GM19438 (cell line): ENCODE data around the gene KLK8.
"Not testable (repeated sequence)": the region's sequence is repeated elsewhere in the genome, so short reads cannot be mapped to it uniquely, and the experiment has no call there.

Experiments
- ATAC-seq: cut with Tn5 transposase; IDR thresholded peaks from one replicate; pipeline ENCODE4 v1.9.1; 2021; ENCODE audit warnings: low read depth; ENCODE audit not compliant: unreplicated experiment

The KLK8 gene

DNA sequence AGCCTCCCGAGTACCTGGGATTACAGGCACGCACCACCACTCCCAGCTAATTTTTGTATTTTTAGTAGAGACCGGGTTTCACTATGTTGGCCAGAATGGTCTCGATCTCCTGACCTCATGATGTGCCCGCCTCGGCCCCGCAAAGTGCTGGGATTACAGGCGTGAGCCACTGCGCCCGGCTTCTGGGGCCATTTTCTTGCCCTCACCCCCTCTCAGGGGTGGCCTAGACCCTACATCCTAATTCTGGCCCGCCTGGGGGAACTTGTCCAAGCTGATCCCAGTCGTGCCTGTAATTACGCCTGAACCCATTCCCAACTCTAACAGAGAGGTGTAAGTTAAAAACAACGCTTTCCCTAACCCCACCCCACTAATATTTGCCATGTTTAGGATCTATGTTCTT, 17.0 kb downstream of the KLK8 start:
- ATAC-seq, result not testable (repeated sequence)

GRCh38 chr19:50983625-50984292, 17.6 kb downstream of the KLK8 start, which contains the start of gene KLK7:
Gene KLK7, minus strand, starts transcription at chr19:50983917. Its CDS starts 1,518 bp downstream, at chr19:50982399.
- ATAC-seq, result no peak

- ATAC-seq, result no peak
Measured at GRCh38 chr19:50982186-50982585, 19.2 kb downstream of the KLK8 start.

DNA sequence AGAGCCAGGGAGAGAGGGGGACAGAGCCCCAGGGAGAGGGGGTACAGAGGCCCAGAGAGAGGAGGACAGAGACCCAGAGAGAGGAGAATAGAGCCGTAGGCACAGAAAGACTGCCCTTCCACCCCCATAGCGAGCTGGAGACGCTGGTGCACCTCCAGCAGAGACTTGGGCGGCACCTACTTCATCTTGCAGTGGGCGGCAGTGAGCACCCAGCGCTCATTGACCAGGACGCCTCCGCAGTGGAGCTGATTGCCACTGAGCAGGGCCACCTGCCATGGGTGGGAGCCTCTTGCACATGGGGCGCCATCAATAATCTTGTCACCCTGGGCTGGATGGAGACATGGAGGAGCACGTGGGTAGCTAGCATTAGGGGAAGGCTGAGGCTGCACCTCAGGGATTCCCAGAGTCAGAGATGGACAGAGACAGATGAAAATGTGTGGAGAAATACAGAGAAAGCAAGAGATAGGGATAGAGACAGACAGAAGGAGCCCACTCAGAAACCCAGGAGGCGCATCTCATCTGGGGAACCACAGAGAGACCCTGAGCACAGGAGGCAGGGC, 19.7 kb downstream of the KLK8 start:
- ATAC-seq, result no peak

- no peak for ATAC-seq
Measured at GRCh38 chr19:50980208-50980607, 21.2 kb downstream of the KLK8 start.

DNA sequence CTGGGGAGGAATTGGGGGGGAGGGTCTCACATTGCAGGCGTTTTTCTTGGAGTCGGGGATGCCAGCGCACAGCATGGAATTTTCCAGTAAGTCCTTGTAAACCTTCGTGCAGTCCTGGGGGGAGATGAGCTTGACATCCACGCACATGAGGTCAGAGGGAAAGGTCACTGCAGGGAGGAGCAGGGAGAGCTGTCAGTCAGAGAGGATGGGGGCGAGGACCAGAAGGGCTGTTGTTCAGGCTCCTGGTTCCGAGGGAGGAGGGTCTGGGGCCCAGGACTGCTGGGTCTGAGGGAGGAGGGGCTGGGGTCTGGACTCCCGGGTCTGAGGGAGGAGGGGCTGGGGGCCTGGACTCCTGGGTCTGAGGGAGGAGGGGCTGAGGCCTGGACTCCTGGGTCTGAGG, 21.6 kb downstream of the KLK8 start:
- no peak for ATAC-seq

DNA sequence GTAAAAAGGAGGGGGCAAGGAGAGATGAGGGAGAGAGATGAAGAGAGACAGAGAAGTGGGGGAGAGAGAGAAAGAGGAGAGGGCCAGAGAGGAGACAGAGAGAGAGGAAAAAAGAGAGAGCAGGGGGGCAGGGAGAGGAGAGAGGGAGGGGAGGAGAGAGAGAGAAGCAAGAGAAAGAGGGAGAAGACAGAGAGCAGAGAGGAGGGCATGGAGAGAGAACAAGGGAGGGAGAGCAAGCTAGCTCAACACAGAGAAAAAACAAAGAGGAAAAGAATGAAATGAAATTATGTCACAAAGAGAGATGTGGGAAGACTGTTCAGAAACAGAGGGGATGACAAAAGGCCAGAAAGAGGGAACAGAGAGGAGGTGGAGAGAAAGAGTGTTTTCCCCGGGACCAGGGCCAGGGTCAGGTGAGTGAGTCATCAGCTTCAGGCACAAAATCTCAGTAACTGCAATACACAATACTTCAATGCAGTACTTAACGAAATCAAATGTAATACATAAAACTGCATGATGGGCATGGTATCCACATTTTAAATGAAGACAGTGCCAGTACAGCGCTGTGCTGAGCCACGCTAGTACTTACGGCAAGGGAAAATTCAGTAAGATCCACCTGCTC, 22.5 kb downstream of the KLK8 start:
- ATAC-seq, result no peak

DNA sequence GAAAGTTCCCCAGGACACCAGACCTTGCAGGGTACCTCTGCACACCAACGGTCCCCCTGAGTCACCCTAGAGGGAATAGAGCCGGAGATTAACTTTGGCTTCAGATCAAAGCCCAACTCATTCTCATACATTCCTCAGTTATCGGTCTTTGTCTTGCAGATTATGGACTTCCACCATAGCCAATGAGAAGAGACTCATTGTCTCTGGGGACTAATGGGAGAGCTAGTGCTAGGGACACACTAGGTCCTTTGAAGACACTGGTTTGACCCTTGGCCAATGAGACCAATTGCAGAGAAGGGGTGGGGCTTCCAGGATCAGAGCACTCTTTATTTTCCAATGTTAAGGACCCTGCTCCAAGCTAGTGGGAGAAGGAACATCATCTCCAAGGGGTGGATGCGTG, 23.8 kb downstream of the KLK8 start:
- ATAC-seq, result no peak

- ATAC-seq, result no peak
Measured at GRCh38 chr19:50975766-50976165, 25.6 kb downstream of the KLK8 start.

- ATAC-seq, result no peak
Measured at GRCh38 chr19:50974702-50975556, 26.5 kb downstream of the KLK8 start.

DNA sequence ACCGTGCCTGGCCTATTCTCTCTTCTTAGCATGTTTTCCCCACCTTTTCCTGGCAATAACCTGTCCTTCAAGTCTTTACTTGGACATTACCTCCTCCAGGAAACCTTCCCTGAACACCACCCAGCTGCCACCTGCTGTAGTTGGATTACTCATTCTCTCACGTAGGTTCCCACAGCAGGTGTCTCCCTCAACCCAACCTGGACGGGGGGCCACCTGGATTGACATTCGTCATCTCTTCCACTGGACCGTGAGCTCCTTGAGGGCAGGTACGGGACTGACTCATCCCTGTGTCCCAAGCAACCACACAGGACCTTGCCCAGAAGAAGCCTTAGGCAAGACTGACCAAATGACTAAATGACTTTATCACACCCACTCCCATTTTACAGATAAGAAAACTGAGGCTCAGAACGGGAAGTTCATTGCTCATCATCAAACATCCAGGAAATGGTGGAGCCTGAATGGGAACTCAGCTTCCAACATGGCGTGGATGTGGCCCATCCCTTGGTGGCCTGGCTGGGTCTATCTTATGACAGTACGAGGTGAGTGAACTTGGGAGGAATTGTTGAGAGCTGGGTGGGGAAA, 28.5 kb downstream of the KLK8 start:
- no peak for ATAC-seq

- not testable (repeated sequence) for ATAC-seq
Measured at GRCh38 chr19:50969810-50970209, 31.6 kb downstream of the KLK8 start.

DNA sequence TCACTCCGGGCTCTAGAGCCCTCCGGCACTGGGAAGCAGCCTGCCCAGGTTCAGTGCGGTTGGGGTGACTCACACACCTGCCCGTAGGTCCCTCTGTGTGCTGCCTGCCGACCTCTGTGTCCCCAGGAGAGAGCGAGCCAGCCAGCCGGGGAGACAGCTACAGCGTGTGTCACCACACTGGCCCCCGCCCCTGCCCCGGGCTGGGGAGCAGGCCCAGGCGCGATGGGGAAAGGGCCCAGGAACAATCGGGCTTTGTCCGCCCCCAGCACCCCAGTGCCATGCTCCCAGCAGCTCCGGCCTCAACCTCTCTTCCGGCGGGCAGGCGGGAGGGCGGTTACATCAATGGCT, 32.0 kb downstream of the KLK8 start, which contains the start of gene KLK6:
Gene KLK6 (minus strand): TSS at position 179 of the 348 bp plus-strand sequence. CDS start 1,487 bp downstream, outside the sequence.
- no peak for ATAC-seq

DNA sequence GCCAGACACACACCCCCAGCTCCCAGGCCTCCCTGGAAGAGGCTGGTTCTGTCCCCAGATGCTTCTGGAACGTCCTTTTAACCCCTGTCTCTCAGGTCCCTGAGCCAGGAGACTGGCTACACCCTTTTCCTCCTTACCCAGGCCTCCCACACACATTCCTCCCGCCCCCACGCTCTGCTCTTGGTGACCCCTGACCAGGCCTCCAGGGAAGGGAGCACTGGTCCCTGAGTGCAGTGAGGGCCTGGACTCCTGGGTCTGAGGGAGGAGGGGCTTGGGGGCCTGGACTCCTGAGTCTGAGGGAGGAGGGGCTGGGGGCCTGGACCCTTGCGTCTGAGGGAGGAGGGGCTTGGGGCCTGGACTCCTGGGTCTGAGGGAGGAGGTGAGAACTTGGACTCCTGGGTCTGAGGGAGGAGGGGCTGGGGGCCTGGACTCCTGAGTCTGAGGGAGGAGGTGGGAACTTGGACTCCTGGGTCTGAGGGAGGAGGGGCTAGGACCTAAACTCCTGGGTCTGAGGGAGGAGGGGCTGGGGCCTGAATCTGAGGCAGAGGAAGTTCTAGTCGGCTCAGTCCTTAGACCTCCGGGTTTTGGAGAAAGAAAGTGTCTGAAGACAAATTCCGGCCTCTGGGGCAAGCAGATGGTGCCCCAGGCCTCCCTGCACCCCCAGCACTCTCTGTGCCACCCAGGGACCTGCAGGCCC, 32.5 kb downstream of the KLK8 start:
- no peak for ATAC-seq

- no peak for ATAC-seq
Measured at GRCh38 chr19:50967929-50968715, 33.3 kb downstream of the KLK8 start.

DNA sequence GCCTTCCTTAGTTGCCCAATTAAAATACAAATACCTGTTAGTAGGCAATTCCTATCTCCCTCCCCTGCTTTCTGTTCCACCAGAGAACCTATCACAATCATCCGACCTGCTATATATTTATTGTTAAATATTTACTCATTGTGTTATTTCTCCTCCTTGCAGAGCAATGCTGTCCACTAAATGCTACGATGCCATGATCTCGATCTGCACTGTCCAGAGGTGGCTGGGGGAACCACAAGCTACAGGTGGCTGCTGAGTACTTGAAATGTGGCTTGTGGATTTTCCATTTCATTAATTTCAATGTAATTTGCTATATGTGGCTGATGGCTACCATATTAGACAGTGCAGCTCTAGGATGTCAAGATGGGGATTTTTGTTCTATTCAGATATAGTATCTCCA, 37.1 kb downstream of the KLK8 start:
- no peak for ATAC-seq

DNA sequence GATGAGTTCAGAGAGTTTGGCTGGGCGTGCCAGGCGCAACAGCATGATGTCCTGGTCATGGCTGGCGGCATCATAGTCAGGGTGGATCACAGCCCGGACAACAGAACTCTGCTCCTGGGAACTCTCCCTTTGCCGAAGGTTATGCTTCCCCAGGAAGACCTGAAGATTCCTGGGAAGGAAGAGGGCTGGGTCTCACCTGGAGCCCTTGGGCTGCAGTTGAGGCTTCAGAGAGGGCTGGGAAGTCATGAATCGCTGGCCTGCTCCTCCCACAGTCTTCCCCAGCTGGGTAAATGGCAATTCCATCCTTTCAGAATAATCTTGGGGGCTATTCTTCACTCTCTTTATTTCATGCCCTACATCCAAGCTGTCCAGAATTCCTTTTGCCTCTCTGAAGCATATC, 38.0 kb downstream of the KLK8 start:
- no peak for ATAC-seq

DNA sequence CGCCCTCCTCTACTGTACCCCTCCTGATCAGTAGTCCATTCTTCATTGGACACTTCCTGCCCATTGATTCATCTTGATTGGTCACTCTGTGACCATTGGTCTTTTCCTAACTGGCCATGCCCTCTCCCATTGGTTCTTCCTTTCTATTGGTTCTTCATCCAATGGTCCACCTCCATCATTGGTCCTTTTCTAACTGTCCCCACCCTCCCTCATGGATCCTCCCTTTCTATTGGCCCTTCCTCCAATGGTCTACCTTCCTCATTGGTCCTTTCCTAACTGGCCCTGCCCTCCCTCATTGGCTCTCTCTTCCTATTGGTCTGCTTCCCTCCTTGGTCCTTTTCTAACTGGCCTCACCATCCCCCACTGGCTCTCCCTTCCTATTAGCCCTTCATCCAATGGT, 39.2 kb downstream of the KLK8 start:
- no peak for ATAC-seq

GRCh38 chr19:50959731-50960500, 41.5 kb downstream of the KLK8 start:
- ATAC-seq, result no peak
